Activated T-helper 1 cell treated with Interleukin-2 at 50 U/mL for 16 hours (primary cell): ENCODE measurements around the gene OTUB1.
"Not testable (repeated sequence)": the region's sequence is repeated elsewhere in the genome, so short reads cannot be mapped to it uniquely, and the experiment has no call there.

ENCODE experiments used
- DNase-seq: peaks from one replicate; pipeline ENCODE4 v3.0.0-alpha.2; 2020; ENCODE audit warnings: low read depth

Gene OTUB1

GRCh38 chr11:64044730-64045393 is 58.6 kb downstream of the OTUB1 start:
- DNase-seq = no peak

- DNase-seq = no peak
Measured at GRCh38 chr11:64045700-64046099, 59.5 kb downstream of the OTUB1 start.

- not testable (repeated sequence) for DNase-seq
Measured at GRCh38 chr11:64047373-64047772, 61.1 kb downstream of the OTUB1 start.
